HCT116 (cell line): ENCODE data around the gene LRRN2. TPM values are rescaled to one million over a fixed set of nuclear protein-coding genes. Genes with fewer than 3 reads are reported as not detected.

ENCODE experiments used
- ATAC-seq: fragments of 200-7000 bp; cut with Tn5 transposase; 2 replicates; pipeline ENCODE4 v1.9.1; 2020; ENCODE audit warnings: mild to moderate bottlenecking, moderate library complexity
- BruUV-seq: library from RNA; stranded (reverse); fragments of 400-500 nt; replicated peaks from 2 replicates; lab custom pipeline; 2021; lab: Mats Ljungman, UMichigan
- CTCF ChIA-PET: fragments of 300-600 bp; sonication (Branson Sonifier 250); formaldehyde crosslinking; loops from one replicate; lab custom pipeline; 2021; ENCODE audit warnings: antibody characterized with exemption; lab: Charles Lee
- POLR2A ChIA-PET: fragments of 300-600, 350-600 bp; sonication (Branson Sonifier 250); formaldehyde crosslinking; loops from one replicate; lab custom pipeline; 2021; ENCODE audit warnings: antibody characterized with exemption; lab: Charles Lee
- RAD21 ChIA-PET, 2 experiments: fragments of 300-600 bp; sonication (Branson Sonifier 250); formaldehyde crosslinking; loops; one replicate each; lab custom pipeline; 2023; ENCODE audit warnings: low total read pairs in 2 of 2; ENCODE audit not compliant: uncharacterized antibody in 2 of 2, unreplicated experiment in 2 of 2, low non-redundant PET in 1 of 2; lab: Charles Lee
- DNase-seq: peaks from one replicate; pipeline ENCODE4 v3.0.0-alpha.2; 2010; ENCODE audit warnings: low read depth, low spot score
- H2AFZ ChIP-seq: fragments of 200-600 bp; shearing (Covaris generic), sonication (generic); 2 replicates; pipeline ENCODE4 v1.6.1; 2017; ENCODE audit warnings: low read depth, mixed run types, mixed read lengths, antibody characterized with exemption, low read length; ENCODE audit not compliant: poor library complexity, severe bottlenecking
- H3K27ac ChIP-seq: 2 replicates; pipeline ENCODE4 v1.5.1; 2012; ENCODE audit warnings: low read depth, low read length
- H3K27me3 ChIP-seq: fragments of 200-600 bp; sonication (generic); 2 replicates; pipeline ENCODE4 v1.6.1; 2016; ENCODE audit warnings: mixed run types, low read length, mixed read lengths; ENCODE audit not compliant: insufficient read depth
- H3K36me3 ChIP-seq, 2 experiments: fragments of 200-500 bp in 1 of 2; fragments of 200-600 bp in 1 of 2; sonication (Bioruptor generic) in 1 of 2; sonication (generic) in 1 of 2; 2 replicates each; pipeline versions ENCODE4 v1.5.1 to v1.6.1; 2014 to 2016; ENCODE audit warnings: low read length in 2 of 2, inconsistent platforms in 1 of 2, mixed read lengths in 1 of 2, mixed run types in 1 of 2; ENCODE audit not compliant: insufficient read depth in 2 of 2, control insufficient read depth in 1 of 2
- H3K4me1 ChIP-seq, 2 experiments: fragments of 200-600 bp in 1 of 2; sonication (generic) in 1 of 2; 2 replicates each; pipeline versions ENCODE4 v1.5.1 to v1.6.1; 2012 to 2017; ENCODE audit warnings: low read length in 2 of 2, inconsistent platforms in 1 of 2, mild to moderate bottlenecking in 1 of 2, mixed read lengths in 1 of 2, mixed run types in 1 of 2, moderate library complexity in 1 of 2; ENCODE audit not compliant: insufficient read depth in 2 of 2, control insufficient read depth in 1 of 2
- H3K4me2 ChIP-seq: fragments of 200-600 bp; sonication (generic); 2 replicates; pipeline ENCODE4 v1.6.1; 2017; ENCODE audit warnings: mixed run types, low read length, mixed read lengths
- H3K4me3 ChIP-seq, 2 experiments: fragments of 200-600 bp in 1 of 2; sonication (generic) in 1 of 2; replicated peaks in 1 of 2; 2 replicates each; pipeline ENCODE4 v1.5.1; 2011 to 2016; ENCODE audit warnings: low read length in 2 of 2, control low read depth in 1 of 2, low read depth in 1 of 2, mild to moderate bottlenecking in 1 of 2, mixed read lengths in 1 of 2, mixed run types in 1 of 2
- H3K79me2 ChIP-seq: fragments of 200-600 bp; sonication (generic); 2 replicates; pipeline ENCODE4 v1.6.1; 2017; ENCODE audit warnings: mild to moderate bottlenecking, mixed run types, low read length, moderate library complexity, mixed read lengths; ENCODE audit not compliant: insufficient read depth
- H3K9ac ChIP-seq: fragments of 200-600 bp; sonication (generic); 2 replicates; pipeline ENCODE4 v1.6.1; 2016; ENCODE audit warnings: low read length, mixed read lengths
- H3K9me2 ChIP-seq: fragments of 200-600 bp; sonication (generic), shearing (Covaris generic); 2 replicates; pipeline ENCODE4 v1.6.1; 2017; ENCODE audit warnings: mixed run types, mild to moderate bottlenecking, moderate library complexity; ENCODE audit not compliant: insufficient read depth
- H3K9me3 ChIP-seq, 2 experiments: fragments of 200-500 bp in 1 of 2; fragments of 200-600 bp in 1 of 2; sonication (Bioruptor generic) in 1 of 2; sonication (generic) in 1 of 2; 2 replicates each; pipeline ENCODE4 v1.6.1; 2014 to 2017; ENCODE audit warnings: low read length in 2 of 2, mixed read lengths in 2 of 2, inconsistent platforms in 1 of 2, low read depth in 1 of 2, mild to moderate bottlenecking in 1 of 2, mixed run types in 1 of 2, moderate library complexity in 1 of 2; ENCODE audit not compliant: control insufficient read depth in 1 of 2, insufficient read depth in 1 of 2
- H4K20me1 ChIP-seq: fragments of 200-600 bp; sonication (generic), shearing (Covaris generic); 2 replicates; pipeline ENCODE4 v1.6.1; 2017; ENCODE audit warnings: mixed run types, mild to moderate bottlenecking, moderate library complexity; ENCODE audit not compliant: insufficient read depth
- CBX3 ChIP-seq: IDR thresholded peaks from 2 replicates; pipeline ENCODE4 v1.6.1; 2012; ENCODE audit warnings: low read depth
- EZH2 ChIP-seq: fragments of 200-600 bp; sonication (generic); IDR thresholded peaks from 2 replicates; pipeline ENCODE4 v1.6.1; 2017; ENCODE audit warnings: antibody characterized with exemption, mixed run types
- RAD21 ChIP-seq: IDR thresholded peaks from 2 replicates; pipeline ENCODE4 v1.6.1; 2012; ENCODE audit warnings: low read depth, mild to moderate bottlenecking
- SIN3A ChIP-seq: IDR thresholded peaks from 2 replicates; pipeline ENCODE4 v1.6.1; 2012; ENCODE audit warnings: low read depth
- SRF ChIP-seq: IDR thresholded peaks from 2 replicates; pipeline ENCODE4 v1.6.1; 2012; ENCODE audit warnings: low read depth
- TCF7L2 ChIP-seq: IDR thresholded peaks from 2 replicates; pipeline ENCODE4 v1.7.0; 2011; ENCODE audit warnings: borderline replicate concordance, inconsistent platforms; ENCODE audit not compliant: insufficient read depth, insufficient read length; ENCODE audit errors: extremely low read depth
- intact Hi-C: fragments of 100-400 bp; cut with micrococcal nuclease; formaldehyde crosslinking; loops from 2 replicates; pipeline ENCODE4 v1.10.0; 2022
- total RNA-seq: library from RNA; stranded (reverse); gene quantifications from one replicate; pipeline ENCODE4 v1.2.1, GENCODE V29; 2021; ENCODE audit not compliant: unreplicated experiment
- TF ChIP-seq, protein P1 (sequence below), 3 experiments: fragments of 200-600 bp in 1 of 3; sonication (generic) in 1 of 3; IDR thresholded peaks in 2 of 3; conservative IDR thresholded peaks in 1 of 3; 2 replicates each; pipeline ENCODE4 v1.5.1; 2012 to 2017; ENCODE audit warnings: low read depth in 2 of 3, low read length in 2 of 3, antibody characterized with exemption in 1 of 3, borderline replicate concordance in 1 of 3, control low read depth in 1 of 3, mild to moderate bottlenecking in 1 of 3, mixed read lengths in 1 of 3, mixed run types in 1 of 3, moderate library complexity in 1 of 3; ENCODE audit not compliant: insufficient read depth in 1 of 3
- TF ChIP-seq, protein P2 (sequence below): IDR thresholded peaks from 2 replicates; pipeline ENCODE4 v1.6.1; 2012
- TF ChIP-seq, protein P3 (sequence below): IDR thresholded peaks from 2 replicates; pipeline ENCODE4 v1.6.1; 2011; ENCODE audit warnings: mild to moderate bottlenecking, low read length, moderate library complexity; ENCODE audit not compliant: insufficient replicate concordance; ENCODE audit errors: extremely low read depth

Gene LRRN2
- total RNA-seq, 1 experiment from 2014 or later = 3.2 TPM

DNA sequence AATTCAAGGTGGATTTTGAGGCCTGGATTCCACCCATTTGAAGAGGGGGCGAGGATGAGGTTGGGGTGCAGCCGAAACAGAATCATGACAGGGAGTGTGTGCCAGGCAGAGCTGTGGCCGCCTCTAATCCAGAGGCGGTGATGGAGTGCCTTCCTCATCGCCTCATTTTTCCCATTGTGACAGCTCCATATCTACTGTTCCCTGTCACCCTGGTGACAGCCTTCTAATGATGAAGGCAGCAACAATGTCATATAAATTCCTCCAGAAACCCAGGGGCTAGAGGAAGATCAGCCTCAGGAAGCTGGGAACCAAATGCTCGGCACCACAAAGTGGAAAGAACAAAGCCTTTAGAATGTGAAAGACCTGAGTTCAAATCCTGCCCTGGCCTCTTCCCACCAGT lies 42.0 kb downstream of the LRRN2 start:
- H3K79me2 ChIP-seq = no peaks in the 10 kb centered on the region
- no peak for TF ChIP-seq CBX3
- TF ChIP-seq, all 23 proteins: peak for 0
- Histone ChIP-seq H3K4me1 (peaks cover 4 to 13% of the 10 kb centered on the region in 2 experiments; a peak in 3 of 4 replicates), H2AFZ (no peak overlapping the region), H3K36me3 (no peaks in the 10 kb centered on the region), H3K9me2 (no peaks in the 10 kb centered on the region), H3K27me3 (no peaks in the 10 kb centered on the region), H3K27ac (no peak overlapping the region), H4K20me1 (no peaks in the 10 kb centered on the region), H3K9ac (no peak overlapping the region), H3K4me2 (no peak overlapping the region), H3K4me3 (no peak overlapping the region), H3K9me3 (no peaks in the 10 kb centered on the region)
- ChIA-PET POLR2A (no interaction called here), CTCF (no interaction called here), RAD21 (no interaction called here)
- no TSS peak for BruUV-seq
- ATAC-seq (no peak), DNase-seq (no peak)
- intact Hi-C loops = no loop called here

DNA sequence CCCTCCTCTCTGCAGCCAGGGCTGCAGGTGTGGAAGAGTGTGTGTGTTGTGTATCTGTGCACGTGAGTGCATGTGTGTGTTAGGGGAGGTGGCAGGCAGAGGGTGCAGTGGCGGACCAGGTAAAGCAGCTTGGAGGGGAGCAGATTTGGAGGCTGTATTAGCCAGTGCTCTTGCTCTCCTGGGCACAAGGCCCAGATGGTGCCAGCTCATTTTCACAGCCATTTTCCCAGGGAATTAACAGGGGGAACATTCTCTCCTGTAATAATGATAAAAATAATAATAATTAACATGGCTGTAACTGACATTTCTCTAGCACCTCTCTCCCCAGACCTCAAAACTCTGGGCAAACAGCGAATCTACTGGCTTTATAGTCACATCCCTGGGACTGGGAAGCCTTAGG lies 43.6 kb downstream of the LRRN2 start:
- no peak for DNase-seq
- H3K36me3 ChIP-seq = no peaks in the 10 kb centered on the region
- TF ChIP-seq SRF = no peak
- no peak for TF ChIP-seq RAD21
- TF ChIP-seq, protein P1, sequence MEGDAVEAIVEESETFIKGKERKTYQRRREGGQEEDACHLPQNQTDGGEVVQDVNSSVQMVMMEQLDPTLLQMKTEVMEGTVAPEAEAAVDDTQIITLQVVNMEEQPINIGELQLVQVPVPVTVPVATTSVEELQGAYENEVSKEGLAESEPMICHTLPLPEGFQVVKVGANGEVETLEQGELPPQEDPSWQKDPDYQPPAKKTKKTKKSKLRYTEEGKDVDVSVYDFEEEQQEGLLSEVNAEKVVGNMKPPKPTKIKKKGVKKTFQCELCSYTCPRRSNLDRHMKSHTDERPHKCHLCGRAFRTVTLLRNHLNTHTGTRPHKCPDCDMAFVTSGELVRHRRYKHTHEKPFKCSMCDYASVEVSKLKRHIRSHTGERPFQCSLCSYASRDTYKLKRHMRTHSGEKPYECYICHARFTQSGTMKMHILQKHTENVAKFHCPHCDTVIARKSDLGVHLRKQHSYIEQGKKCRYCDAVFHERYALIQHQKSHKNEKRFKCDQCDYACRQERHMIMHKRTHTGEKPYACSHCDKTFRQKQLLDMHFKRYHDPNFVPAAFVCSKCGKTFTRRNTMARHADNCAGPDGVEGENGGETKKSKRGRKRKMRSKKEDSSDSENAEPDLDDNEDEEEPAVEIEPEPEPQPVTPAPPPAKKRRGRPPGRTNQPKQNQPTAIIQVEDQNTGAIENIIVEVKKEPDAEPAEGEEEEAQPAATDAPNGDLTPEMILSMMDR (IDR thresholded peaks at IDR 0.05 in 2 of 3, conservative IDR thresholded peaks at IDR 0.05 in 1 of 3; ENCODE audit: borderline replicate concordance in 1 of 3, insufficient read depth in 1 of 3, low read depth in 2 of 3, low read length in 2 of 3) = no peak
- TF ChIP-seq, protein P2, sequence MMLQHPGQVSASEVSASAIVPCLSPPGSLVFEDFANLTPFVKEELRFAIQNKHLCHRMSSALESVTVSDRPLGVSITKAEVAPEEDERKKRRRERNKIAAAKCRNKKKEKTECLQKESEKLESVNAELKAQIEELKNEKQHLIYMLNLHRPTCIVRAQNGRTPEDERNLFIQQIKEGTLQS = no peak
- TF ChIP-seq SIN3A = no peak
- TF ChIP-seq TCF7L2 = no peak
- no peak for TF ChIP-seq EZH2
- TF ChIP-seq, protein P3, sequence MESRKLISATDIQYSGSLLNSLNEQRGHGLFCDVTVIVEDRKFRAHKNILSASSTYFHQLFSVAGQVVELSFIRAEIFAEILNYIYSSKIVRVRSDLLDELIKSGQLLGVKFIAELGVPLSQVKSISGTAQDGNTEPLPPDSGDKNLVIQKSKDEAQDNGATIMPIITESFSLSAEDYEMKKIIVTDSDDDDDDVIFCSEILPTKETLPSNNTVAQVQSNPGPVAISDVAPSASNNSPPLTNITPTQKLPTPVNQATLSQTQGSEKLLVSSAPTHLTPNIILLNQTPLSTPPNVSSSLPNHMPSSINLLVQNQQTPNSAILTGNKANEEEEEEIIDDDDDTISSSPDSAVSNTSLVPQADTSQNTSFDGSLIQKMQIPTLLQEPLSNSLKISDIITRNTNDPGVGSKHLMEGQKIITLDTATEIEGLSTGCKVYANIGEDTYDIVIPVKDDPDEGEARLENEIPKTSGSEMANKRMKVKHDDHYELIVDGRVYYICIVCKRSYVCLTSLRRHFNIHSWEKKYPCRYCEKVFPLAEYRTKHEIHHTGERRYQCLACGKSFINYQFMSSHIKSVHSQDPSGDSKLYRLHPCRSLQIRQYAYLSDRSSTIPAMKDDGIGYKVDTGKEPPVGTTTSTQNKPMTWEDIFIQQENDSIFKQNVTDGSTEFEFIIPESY = no peak
- TF ChIP-seq, all 23 proteins: peak for 0
- H3K9me2 ChIP-seq = no peaks in the 10 kb centered on the region
- H3K27me3 ChIP-seq = no peaks in the 10 kb centered on the region; the same call in 1 of the 2 replicates
- H3K4me3 ChIP-seq = no peak overlapping the region
- no peak overlapping the region for H3K4me2 ChIP-seq
- CTCF ChIA-PET = no interaction called here
- BruUV-seq = no TSS peak
- no peak overlapping the region for H2AFZ ChIP-seq
- peaks cover 0 to 3% of the 10 kb centered on the region in 2 experiments; a peak in 2 of 4 replicates for H3K4me1 ChIP-seq
- H3K27ac ChIP-seq = no peak overlapping the region
- H3K9ac ChIP-seq = no peak overlapping the region
- ATAC-seq = no peak
- H3K79me2 ChIP-seq = no peaks in the 10 kb centered on the region
- intact Hi-C loops = no loop called here
- no peaks in the 10 kb centered on the region for H4K20me1 ChIP-seq
- RAD21 ChIA-PET = no interaction called here
- H3K9me3 ChIP-seq = no peaks in the 10 kb centered on the region
- POLR2A ChIA-PET = no interaction called here
